ENCODE measurements around the gene LRRC1.

DNA sequence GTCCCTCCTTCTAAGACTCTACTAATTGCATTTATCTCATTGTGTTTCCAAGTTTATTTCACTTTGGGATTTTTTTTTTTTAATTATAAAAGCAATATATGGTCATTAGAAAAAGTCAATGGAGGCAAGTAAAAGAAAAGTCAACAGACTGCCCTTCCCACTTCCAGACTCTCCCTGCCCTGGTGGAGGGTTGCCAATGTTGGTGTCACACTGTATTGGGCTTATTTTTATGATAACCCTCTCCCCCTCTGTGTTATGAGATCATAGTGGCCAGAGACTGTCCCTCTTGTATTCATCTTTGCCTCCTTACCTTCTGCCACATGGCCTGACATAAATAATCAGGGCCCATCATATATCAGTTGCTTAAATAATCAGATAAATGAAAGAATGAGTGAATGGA lies 63.4 kb downstream of the LRRC1 start:
- TF ChIP-seq, protein P1, sequence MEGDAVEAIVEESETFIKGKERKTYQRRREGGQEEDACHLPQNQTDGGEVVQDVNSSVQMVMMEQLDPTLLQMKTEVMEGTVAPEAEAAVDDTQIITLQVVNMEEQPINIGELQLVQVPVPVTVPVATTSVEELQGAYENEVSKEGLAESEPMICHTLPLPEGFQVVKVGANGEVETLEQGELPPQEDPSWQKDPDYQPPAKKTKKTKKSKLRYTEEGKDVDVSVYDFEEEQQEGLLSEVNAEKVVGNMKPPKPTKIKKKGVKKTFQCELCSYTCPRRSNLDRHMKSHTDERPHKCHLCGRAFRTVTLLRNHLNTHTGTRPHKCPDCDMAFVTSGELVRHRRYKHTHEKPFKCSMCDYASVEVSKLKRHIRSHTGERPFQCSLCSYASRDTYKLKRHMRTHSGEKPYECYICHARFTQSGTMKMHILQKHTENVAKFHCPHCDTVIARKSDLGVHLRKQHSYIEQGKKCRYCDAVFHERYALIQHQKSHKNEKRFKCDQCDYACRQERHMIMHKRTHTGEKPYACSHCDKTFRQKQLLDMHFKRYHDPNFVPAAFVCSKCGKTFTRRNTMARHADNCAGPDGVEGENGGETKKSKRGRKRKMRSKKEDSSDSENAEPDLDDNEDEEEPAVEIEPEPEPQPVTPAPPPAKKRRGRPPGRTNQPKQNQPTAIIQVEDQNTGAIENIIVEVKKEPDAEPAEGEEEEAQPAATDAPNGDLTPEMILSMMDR (IDR thresholded peaks at IDR 0.05), result no peak
- TF ChIP-seq POLR2A (IDR thresholded peaks at IDR 0.05), result no peak
- TF ChIP-seq EP300 (IDR thresholded peaks at IDR 0.05), result no peak
